ENCODE results near the gene ADRA1B.
"Not testable (repeated sequence)": the region's sequence is repeated elsewhere in the genome, so short reads cannot be mapped to it uniquely, and the experiment has no call there.

The ADRA1B gene

DNA sequence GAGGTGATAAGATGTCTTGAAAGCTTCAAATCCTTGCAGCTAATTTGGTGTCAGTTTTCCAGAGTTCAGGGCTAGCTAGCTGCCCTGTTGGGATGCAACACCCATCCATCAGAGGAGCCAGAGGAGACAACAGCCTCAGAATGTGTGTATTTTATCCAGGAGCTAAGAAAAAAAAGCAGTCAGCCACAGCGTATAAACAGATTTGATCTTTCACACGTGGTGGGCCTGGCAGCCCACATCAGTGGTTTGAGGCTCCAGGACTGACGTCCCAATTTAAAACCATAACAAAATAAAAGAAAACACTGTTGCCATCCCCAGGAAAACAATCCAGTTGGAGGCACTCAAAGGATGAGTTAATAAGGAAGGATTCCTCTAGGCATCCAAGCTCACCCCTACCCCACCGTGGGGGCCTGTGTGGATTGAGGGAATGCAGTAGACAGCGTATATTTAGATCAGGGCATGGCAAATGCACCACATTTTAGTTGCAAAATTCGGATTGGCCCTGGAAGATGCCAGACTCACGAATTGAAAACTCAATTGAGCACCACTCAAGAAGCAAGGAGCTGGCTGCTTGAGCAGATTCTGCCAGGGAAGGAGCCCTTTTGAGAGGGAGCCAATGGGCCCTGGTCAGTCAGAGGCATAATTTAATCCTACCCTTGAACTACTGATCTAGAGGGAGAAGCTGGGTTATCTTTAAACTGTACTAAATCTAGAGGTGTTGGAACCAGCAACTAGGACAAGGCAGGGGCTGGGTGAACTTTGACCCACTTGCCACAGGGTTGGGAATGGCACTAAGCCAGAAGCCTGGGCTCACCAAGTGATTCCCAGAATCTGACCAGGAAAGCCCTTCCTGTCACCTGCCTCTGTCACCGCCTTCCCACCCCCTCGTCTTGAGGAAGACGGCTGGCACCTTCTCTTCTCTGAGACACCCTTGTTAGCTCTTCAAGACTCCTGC is 17.5 kb downstream of the ADRA1B start:
- no peak for DNase-seq

DNA sequence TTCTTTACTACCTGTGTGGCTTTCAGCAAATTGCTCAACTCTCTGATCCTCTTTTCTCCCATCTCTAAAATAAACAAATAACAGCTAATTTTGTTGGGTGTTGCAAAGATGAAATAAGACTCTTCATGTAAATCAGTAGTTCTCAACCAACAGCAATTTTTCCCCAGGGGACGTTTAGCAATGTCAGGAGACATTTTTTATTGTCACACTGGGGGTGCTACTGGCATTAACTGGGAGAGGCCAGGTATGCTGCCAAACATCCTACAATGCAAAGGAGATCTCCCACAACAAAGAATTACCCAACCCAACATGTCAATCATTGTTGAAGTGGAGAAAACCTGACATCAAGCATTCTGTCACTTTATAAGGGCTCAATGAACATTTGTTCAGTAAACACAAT is 19.7 kb downstream of the ADRA1B start:
- no peak for DNase-seq

DNA sequence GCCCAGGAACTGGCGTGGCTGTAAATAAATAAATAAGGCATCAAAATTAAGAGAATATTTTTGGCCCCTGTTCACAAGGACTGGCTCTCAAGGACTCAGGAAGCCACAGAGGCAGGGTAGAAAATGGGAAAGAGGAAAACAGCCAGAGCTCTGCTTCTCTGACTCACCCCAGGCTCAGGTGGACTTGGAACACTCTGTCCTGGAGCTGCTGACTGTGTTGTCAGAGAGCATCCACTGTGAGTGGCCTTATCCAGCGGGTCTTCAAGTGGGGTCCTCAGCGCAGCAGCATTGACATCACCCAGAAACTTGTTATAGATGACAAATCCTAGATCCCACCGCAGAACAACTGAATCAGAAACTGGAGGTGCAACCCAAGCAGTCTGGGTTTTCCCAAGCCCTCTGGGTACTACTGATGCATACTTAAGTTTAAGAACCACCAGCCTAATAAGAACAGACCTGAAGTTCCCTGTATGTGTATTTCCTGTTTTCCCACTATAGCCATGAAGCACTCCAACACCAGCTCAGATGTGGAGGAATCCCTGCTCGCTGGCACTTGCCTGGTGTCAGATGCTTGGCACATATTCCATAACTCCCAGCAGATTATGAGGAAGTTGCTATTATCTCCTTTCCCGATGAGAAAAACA is 20.5 kb downstream of the ADRA1B start:
- DNase-seq = no peak

DNA sequence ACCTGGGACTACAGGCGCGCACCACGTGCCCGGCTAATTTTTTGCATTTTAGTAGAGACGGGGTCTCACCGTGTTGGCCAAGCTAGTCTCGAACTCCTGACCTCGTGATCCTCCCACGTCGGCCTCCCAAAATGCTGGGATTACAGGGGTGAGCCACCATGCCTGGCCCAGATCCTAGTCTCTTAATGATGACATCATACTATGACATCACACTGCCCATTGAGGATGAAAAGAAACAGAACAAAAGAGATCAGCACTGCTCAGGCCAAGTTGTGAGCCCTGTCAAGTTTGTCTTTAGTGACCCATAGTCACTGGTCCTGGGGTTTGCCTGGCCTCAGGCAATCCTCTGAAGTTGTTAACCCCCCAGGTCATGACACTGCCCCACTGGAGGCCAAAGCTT is 21.3 kb downstream of the ADRA1B start:
- no peak for DNase-seq

DNA sequence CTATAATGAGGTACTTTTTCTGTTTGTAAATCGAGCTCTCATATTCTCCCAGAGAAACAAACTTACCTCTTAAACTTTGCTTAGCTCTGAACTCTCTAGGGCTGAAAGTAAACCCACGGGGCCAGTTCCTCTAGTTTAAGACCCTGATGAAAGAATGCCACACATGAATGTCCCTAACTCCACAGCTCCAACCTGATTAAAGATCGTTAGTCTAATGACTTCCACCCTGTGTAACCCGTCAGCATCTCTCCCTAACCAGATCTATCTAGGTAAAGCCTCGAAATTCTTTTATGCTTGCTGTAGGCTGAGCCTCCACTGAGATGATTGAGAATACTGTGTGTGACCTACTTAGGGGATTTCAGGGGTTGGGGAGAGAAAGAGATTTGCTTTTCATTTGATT is 27.0 kb downstream of the ADRA1B start:
- no peak for DNase-seq

DNA sequence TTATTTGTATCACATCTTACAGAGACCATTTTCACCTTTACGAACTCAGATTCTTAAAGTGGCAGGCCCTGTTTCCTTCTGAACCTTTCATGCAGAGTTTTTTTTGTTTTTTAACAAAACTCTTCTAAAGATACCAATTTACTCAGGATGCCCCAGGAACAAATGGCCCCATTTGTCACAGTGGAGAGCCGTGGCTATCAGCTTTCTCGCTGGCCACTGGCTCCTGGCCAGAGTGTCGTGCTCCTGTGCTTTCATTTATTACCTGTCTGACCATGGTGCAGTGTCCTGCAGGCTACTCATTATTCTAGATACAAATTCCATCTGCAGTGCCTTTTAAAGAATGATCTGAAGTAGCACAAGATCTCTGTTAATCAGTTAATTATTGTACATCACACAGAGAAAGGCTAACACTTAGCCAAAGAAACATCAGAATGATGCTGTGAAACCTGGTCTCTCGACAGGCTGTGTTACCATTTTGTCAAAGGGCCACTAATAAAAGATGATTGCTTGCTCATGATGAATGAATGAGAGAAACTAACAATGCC is 27.8 kb downstream of the ADRA1B start:
- DNase-seq = no peak

DNA sequence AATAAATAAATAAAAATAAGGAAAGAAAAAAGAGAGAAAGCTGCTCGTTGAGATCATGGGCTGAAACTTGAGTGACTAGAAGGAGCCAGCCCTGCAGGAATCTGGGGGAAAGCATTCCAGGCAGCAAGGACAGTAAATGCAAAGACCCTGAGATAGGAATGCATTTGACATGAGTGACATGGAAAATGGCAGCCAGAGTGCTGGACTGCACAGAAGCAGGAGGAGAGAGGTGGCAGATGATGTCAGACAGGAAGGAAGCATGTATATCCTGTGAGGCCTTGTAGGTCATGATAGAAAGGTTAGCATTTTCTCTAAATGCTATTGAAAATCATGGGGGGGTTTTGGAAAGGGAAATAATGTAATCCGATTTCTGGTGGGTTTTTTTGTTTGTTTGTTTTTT is 29.1 kb downstream of the ADRA1B start:
- DNase-seq = no peak

DNA sequence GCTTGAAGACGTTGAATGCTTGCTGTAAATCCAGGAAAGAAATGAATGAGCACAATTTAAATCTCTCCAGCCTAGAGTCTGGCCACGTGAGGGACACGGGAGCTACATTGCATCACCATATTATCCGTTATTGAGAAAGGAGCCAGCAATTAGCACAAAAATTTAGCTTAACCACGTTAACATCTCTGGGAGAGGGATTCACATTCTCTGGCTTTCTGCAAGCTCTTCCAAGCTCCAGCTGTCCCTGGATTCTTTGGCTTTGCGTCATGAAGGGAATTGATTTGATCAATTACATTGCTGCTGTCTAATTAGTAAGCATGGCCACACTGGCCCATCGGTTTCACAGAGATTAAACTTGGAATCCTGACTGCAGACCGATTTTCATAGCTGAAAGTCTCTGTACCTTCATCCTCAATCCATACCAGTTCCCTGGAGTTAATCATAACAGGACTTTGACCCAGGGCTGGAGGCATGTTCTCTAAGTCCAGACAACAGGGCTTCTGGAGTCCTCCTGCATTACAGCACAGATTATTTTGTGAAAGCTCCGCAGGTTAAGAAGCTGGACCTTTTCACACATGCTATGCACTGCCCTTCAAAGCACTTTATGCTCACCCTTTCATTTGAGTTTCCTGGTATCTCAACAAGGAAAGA is 31.6 kb downstream of the ADRA1B start:
- DNase-seq = no peak

DNA sequence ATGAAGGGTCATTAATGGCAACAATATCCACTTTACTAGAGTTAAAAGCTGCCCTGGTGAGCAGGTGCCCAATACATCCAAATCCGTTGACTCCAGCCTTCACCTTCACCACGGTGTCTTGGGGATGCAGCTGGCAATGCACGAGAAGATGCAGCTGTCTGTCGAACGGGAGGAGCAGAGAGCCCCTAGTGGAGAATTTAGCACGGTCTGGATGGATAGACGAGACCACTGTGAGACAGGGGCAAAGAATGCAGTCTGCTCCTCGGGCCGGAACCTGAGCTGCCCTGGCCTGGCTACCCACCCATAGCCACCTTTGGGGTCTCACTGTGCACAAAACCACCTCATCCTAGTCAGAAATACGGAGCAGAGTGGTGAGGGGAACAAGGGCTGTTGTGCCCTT is 35.1 kb downstream of the ADRA1B start:
- no peak for DNase-seq

DNA sequence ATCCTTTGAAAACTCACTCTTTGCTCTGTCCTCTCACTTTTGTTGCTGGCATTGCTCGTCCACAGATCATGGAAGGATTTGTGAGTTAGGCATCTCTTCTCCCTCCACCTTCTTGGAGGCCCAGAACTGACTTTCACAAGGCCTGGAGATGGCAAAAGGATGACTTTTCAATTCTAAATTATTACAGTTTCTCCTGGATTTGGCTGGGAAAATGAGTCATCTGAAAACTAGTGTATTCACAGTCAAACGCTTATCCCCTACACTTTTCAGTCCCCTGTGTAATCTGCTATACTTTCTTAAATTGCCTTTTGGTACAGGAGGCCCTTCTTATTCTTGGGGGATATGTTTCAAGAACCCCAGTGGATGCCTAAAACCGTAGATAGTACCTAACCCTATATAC is 35.6 kb downstream of the ADRA1B start:
- no peak for DNase-seq

DNA sequence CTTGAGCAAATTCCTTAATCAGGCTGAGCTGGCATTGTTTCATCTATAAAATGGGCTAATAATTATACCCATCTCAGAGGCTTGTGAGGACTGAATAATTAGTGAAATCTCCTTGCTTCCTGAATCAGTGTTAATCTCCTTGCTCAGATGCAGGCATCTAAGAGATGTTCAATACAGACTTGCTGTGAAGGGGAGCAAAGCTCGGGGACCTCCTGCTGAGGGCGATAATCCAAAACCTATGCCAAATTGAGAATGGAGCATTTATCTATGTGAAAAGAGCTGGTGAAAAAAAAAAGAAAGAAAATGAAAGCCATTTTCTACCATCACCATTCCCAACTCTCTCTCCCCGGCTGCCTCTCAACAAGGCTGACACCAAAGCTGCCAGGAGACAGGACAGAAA is 37.3 kb downstream of the ADRA1B start:
- no peak for DNase-seq

DNA sequence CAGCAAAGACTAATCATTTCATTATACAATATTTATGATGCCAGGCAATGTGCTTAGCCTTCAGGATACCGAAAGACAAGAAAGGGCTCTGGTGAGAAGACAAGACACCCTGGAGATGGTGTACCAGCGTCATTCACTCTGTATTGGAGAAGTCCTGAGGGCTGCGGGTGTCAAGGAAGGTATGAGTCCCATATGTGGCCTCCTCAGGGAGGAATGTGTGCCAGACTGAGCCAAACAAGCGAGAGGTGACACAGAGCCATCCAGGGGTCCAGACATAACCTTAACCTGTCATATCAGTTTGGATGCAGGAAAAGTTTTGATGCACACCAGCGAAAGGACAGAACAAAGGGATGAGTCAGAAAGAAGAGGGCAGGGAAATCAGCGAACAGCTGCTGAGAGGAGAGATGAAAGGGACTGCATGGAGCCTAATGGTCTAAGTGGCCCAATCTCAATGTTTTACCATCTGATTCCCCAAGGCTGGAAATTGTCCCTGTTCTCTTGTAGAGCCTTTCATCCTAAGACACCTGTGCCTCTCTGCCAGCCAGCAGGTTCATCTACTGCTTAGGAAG is 38.9 kb downstream of the ADRA1B start:
- DNase-seq = no peak

DNA sequence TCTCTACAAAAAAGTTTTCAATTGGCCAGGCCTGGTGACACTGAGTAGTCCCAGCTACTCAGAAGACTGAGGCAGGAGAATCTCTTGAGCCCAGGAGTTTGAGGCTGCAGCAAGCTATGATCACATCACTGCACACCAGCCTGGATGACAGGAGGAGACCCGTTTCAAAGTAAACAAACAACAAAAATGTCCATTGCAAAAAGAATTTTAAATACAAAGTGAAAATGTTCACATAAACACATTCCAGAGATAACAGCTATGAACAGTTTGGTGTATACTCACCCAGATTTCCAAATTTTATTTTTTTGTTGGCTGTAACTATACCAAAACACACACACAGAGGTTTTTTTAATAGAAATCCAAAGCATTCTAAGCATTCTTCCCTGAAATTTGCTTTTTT is 39.8 kb downstream of the ADRA1B start:
- DNase-seq = no peak

DNA sequence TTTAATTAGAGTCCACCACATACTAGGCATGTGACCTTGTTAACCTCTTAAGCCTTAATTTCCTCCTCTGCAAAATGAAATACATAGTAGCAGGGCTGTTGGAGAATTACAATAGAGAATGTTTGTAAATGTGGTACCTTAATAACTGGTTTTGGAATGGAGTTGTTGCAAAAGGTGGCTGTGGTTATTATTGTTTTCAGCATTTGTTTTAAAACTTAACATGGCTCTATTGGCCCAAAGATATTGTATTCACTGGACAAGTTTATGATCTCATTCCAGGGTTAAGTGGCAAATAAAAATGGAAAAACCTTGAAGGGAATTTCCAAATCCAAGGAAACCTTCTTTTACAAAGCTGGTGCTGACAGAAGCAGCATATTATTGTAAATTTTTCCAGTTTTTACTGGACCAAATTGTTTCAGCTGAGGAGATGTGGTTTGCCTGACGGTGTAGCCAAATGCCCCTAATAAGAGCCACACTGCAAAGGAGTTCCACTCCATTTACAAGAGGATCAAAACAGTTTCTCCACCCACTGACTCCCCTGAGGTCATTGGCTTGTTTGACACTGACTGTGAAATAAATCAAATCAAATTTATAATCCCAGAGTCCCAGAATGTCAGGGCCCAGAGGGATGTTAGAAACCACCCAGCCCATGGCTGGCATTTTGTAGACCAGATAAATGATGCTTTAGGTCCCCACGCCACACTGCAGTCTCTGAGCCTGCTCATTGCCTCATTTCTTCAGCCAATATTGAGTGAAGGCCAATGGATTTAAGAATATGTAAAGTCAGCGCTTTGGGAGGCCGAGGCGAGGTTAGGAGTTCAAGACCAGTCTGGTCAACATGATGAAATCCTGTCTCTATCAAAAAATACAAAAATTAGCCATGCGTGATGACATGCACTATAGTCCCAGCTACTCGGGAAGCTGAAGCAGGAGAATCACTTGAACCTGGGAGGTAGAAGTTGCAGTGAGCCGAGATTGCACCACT is 45.2 kb downstream of the ADRA1B start:
- DNase-seq = no peak

DNA sequence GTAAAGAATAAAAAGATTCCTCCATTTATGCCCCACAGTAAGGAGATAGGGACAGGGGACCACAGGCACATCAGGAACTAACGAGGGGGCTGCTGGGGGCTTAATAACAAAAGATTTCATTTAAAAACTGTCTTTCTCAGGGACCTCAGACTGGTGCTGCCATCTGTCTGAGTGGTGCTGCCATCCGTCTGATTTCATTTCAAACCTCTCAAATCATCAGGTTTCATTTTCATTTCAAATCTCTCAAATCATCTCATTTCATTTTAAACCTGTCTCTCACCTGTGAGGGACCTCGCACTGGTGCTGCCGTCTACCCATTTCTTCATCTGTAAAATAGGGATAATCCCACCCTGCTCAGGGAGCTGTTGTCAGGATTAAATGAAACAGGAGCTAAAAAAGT is 45.9 kb downstream of the ADRA1B start:
- DNase-seq = no peak

DNA sequence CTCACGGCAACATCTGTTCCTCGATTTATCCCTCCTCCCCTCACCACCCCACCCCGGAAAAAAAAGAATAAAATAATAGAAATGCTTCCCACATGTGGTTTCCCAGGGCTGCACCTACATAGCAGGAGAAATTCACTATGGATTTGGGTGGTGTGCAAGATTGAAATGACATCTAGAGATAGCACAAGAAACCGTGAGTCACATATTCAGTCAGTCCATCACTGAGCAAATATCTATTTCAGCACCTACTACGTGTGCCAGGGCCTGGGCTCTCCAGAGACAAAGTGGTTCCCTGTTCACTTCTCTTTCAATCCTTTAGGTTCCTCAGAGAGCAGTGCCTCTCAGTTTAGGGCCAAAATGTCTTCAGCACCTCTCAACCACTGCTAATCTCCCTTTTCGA is 47.7 kb downstream of the ADRA1B start:
- DNase-seq = no peak

DNA sequence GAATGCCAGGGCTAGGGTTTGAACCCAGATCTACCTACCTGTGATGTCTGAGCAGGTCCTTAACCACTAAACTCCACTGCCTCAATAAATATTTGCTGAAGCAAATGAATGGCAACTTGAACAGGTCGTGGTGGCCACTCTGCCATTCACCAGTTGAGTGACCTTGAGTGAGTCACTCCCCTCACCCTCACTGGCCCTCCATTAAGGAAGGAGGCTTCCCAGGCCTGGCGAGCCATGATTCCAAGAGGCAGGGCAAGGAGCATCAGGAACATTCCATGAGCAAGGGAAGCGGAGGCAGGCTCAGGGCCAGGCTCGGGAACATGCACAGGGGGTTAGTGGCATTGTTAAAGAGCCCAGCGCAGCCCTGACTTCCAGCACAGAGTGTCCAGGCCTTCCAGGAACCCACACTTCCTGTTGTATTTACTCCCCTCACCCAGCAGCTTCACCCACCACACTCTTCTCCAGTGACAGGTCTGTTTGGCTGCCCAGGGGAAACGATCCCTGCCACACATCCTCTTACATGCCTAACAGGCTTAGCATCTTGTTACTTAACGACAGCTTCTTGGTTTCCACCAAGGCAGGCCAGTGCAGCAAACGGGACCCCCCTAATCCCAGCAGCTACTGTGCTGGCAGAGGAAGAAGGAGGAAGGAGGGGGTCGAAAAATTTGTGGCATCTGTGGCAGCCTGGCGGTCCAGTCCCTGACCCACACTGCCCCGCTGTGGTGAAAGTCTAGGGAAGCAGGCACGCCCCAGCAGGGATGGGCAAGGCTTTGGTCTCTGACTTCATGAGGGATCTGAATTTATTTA is 49.0 kb downstream of the ADRA1B start:
- peak in 1 of 5 donors; percentile 5 for DNase-seq

DNA sequence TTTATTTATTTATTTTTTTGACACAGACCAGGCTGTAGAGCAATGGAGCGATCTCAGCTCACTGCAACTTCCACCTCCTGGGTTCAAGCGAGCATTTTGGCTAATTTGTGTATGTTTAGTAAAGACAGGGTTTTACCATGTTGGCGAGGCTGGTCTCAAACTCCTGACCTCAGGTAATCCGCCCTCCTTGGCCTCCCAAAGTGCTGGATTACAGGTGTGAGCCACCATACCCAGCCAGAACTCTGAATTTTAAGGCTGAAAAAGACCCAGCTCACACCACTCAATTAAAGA is 49.5 kb downstream of the ADRA1B start:
- DNase-seq = not testable (repeated sequence)

DNA sequence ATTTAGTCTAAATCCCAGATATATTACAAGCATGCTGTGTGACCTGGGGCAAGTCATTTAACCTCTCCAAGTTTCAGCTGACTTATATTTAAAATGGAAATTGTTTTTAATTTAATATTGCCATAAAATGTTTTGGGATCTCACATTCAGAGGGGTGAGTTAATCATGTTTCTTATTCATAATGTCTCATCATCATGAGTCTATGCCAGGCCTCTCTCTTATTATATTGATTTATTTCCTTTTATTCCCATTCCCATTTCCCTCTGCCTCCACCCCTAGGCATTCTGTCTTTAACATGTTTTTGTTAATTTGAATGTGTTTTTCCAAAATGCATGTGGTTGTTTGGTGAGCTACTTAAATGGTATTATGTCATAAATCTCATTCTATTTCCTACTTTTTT is 53.7 kb downstream of the ADRA1B start:
- DNase-seq = no peak

DNA sequence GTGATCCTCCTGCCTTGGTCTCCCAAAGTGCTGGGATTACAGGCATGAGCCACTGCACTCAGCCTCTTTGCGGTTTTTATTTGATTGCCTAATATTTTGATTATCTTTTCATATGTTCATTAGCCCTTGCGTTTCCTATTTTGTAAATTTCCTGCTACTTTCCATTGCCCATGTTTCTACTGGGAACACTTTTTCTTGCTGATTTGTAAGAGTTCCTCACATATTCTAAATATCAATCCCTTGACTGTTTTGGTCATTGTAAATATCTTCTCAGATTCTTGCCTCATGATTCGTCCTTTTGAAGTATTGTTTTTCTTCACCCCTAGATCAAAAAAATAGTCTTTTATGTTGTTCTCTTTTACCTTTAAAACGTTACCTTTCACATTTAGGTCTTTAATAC is 54.8 kb downstream of the ADRA1B start:
- DNase-seq = no peak

DNA sequence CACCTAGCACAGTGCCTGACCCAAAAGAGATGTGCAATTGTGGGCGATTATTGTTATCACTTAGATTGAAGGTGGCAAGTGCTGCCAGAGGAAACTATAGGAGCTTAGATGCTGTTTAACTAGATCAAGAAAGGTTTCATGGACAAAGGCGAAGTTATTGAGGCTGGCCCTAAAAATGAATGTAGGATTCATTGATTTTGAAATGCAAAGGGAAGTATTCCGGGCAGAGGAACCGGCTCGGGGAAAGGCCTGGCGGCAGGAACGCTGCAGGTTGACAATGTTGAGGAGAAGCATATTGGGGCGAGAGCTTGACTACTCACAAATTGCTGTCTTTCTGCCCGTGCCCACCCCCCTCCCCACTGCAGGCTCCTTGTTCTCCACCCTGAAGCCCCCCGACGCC is 55.2 kb downstream of the ADRA1B start:
- DNase-seq = no peak

Measured in T-helper 1 cell (primary cell).